T1000 (cell line): ENCODE measurements around the gene SPTAN1.
"Not testable (repeated sequence)": the region's sequence is repeated elsewhere in the genome, so short reads cannot be mapped to it uniquely, and the experiment has no call there.

Source experiments
- DNase-seq: peaks from one replicate; lab custom pipeline; 2025; ENCODE audit warnings: mixed read lengths; lab: John Stamatoyannopoulos, UW

SPTAN1 gene

GRCh38 chr9:128552153-128552743, at the start of gene SPTAN1:
Gene SPTAN1 (plus strand): TSS chr9:128552587. CDS start chr9:128566741, 14,154 bp downstream.
- peak; percentile 85 for DNase-seq

- not testable (repeated sequence) for DNase-seq
Measured at GRCh38 chr9:128503415-128503825, 49.0 kb upstream of the SPTAN1 start.

GRCh38 chr9:128503870-128504269, 48.5 kb upstream of the SPTAN1 start:
- DNase-seq = no peak

GRCh38 chr9:128504485-128505413, 47.6 kb upstream of the SPTAN1 start, which contains the start of gene GLE1:
Gene GLE1 (plus strand): TSS chr9:128504719. CDS start chr9:128504806, 87 bp downstream.
- peak; percentile 90 for DNase-seq

- DNase-seq = no peak
Measured at GRCh38 chr9:128505414-128505765, 47.0 kb upstream of the SPTAN1 start.

- not testable (repeated sequence) for DNase-seq
Measured at GRCh38 chr9:128505906-128506305, 46.5 kb upstream of the SPTAN1 start.

GRCh38 chr9:128512820-128513219, 39.6 kb upstream of the SPTAN1 start:
- no peak for DNase-seq

GRCh38 chr9:128521956-128522355, 30.4 kb upstream of the SPTAN1 start:
- no peak for DNase-seq

- DNase-seq = no peak
Measured at GRCh38 chr9:128523199-128523925, 29.0 kb upstream of the SPTAN1 start.

- no peak for DNase-seq
Measured at GRCh38 chr9:128526720-128527119, 25.7 kb upstream of the SPTAN1 start.

- no peak for DNase-seq
Measured at GRCh38 chr9:128528445-128529160, 23.8 kb upstream of the SPTAN1 start.

- no peak for DNase-seq
Measured at GRCh38 chr9:128529191-128529590, 23.2 kb upstream of the SPTAN1 start.

GRCh38 chr9:128532581-128532980, 19.8 kb upstream of the SPTAN1 start:
- DNase-seq = no peak

GRCh38 chr9:128540634-128541360, 11.6 kb upstream of the SPTAN1 start:
- no peak for DNase-seq

GRCh38 chr9:128546504-128546903, 5.9 kb upstream of the SPTAN1 start:
- DNase-seq = no peak

- DNase-seq = no peak
Measured at GRCh38 chr9:128548876-128549275, 3.5 kb upstream of the SPTAN1 start.

GRCh38 chr9:128550226-128550625, 2.2 kb upstream of the SPTAN1 start:
- DNase-seq = no peak

GRCh38 chr9:128550770-128551656, 1.4 kb upstream of the SPTAN1 start:
- DNase-seq = no peak

- no peak for DNase-seq
Measured at GRCh38 chr9:128551657-128552152, 682 bp upstream of the SPTAN1 start.
